ENCODE measurements around the gene RNU6-9.

The RNU6-9 gene

GRCh38 chr19:892894-893689, at the start of gene RNU6-9, which contains the start of gene MED16:
RNU6-9 (plus strand) TSS chr19:893484.
MED16 (minus strand) TSS chr19:893187; CDS start chr19:891131, 2,056 bp downstream.
- Histone ChIP-seq H3K27me3 (ENCODE audit: insufficient read depth, low read length, poor library complexity) (no peaks in the 10 kb centered on the region), H4K20me1 (ENCODE audit: insufficient read depth, low read length) (no peaks in the 10 kb centered on the region; the same call in 1 of the 2 replicates), H3K79me2 (ENCODE audit: insufficient read depth, low read length) (peaks cover 21% of the 10 kb centered on the region), H3K4me2 (ENCODE audit: insufficient read depth, low read length) (peak within 1 kb of the TSS; percentile 90), H3K4me1 (ENCODE audit: insufficient read depth, low read length) (peaks cover 27% of the 10 kb centered on the region), H3K4me3 (ENCODE audit: low read depth in 1 of 2, low read length in 2 of 2) (peak within 1 kb of the TSS; percentile 88 to 96), H3K9me3 (ENCODE audit: insufficient read depth, low read length, severe bottlenecking) (no peaks in the 10 kb centered on the region), H3K9ac (ENCODE audit: low read depth, low read length) (peak within 1 kb of the TSS; percentile 90), H3K27ac (ENCODE audit: low read length) (peak within 1 kb of the TSS; percentile 86), H3K36me3 (ENCODE audit: insufficient read depth, low read length) (peaks cover 30% of the 10 kb centered on the region), H2AFZ (ENCODE audit: low read depth, low read length) (peak within 1 kb of the TSS; percentile 95)
- TF ChIP-seq EZH2 (IDR thresholded peaks at IDR 0.05; ENCODE audit: borderline replicate concordance, low read depth, low read length, severe bottlenecking), result no peak
- TF ChIP-seq, protein P1, sequence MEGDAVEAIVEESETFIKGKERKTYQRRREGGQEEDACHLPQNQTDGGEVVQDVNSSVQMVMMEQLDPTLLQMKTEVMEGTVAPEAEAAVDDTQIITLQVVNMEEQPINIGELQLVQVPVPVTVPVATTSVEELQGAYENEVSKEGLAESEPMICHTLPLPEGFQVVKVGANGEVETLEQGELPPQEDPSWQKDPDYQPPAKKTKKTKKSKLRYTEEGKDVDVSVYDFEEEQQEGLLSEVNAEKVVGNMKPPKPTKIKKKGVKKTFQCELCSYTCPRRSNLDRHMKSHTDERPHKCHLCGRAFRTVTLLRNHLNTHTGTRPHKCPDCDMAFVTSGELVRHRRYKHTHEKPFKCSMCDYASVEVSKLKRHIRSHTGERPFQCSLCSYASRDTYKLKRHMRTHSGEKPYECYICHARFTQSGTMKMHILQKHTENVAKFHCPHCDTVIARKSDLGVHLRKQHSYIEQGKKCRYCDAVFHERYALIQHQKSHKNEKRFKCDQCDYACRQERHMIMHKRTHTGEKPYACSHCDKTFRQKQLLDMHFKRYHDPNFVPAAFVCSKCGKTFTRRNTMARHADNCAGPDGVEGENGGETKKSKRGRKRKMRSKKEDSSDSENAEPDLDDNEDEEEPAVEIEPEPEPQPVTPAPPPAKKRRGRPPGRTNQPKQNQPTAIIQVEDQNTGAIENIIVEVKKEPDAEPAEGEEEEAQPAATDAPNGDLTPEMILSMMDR (IDR thresholded peaks at IDR 0.05; ENCODE audit: borderline replicate concordance, extremely low read depth, low read length, poor library complexity, severe bottlenecking), result no peak
- peak; percentile 92 for DNase-seq
- peak; percentile 94 for ATAC-seq (ENCODE audit: insufficient read depth, low read depth)

DNA sequence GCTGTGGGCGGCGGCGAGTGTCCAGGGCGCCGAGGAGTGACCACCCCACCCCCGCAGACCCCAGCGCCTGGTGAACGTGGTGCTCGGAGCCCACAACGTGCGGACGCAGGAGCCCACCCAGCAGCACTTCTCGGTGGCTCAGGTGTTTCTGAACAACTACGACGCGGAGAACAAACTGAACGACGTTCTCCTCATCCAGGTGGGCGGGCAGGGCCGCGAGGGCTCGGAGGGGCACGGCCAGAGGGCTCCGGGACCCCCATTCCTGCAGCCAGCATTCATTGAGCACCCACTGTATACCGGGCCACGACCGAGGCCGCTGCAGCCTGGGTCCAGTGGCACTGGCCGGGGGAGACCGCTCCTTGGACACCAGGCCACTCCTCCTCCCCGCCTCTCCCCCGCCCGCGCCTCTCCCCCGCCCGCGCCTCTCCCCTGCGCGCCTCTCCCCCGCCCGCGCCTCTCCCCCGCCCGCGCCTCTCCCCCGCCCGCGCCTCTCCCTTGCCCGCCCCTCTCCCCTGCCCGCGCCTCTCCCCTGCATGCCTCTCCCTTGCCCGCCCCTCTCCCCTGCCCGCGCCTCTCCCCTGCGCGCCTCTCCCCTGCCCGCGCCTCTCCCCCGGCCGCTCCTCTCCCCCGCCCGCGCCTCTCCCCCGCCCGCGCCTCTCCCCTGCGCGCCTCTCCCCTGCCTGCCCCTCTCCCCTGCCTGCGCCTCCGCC, 49.3 kb upstream of the RNU6-9 start:
- ATAC-seq (ENCODE audit: insufficient read depth, low read depth), result no peak
- no peak overlapping the region for H2AFZ ChIP-seq (ENCODE audit: low read depth, low read length)
- no peaks in the 10 kb centered on the region for H4K20me1 ChIP-seq (ENCODE audit: insufficient read depth, low read length)
- H3K36me3 ChIP-seq (ENCODE audit: insufficient read depth, low read length), result no peaks in the 10 kb centered on the region
- no peaks in the 10 kb centered on the region for H3K79me2 ChIP-seq (ENCODE audit: insufficient read depth, low read length)
- H3K9ac ChIP-seq (ENCODE audit: low read depth, low read length), result no peak overlapping the region
- no peak overlapping the region for H3K4me3 ChIP-seq (ENCODE audit: low read depth in 1 of 2, low read length in 2 of 2)
- no peaks in the 10 kb centered on the region for H3K9me3 ChIP-seq (ENCODE audit: insufficient read depth, low read length, severe bottlenecking)
- no peaks in the 10 kb centered on the region for H3K27me3 ChIP-seq (ENCODE audit: insufficient read depth, low read length, poor library complexity)
- DNase-seq, result no peak
- no peak overlapping the region for H3K27ac ChIP-seq (ENCODE audit: low read length)
- no peak overlapping the region for H3K4me2 ChIP-seq (ENCODE audit: insufficient read depth, low read length)
- TF ChIP-seq, protein P1 (IDR thresholded peaks at IDR 0.05; ENCODE audit: borderline replicate concordance, extremely low read depth, low read length, poor library complexity, severe bottlenecking), result no peak
- no peaks in the 10 kb centered on the region for H3K4me1 ChIP-seq (ENCODE audit: insufficient read depth, low read length)

- no peaks in the 10 kb centered on the region for H3K9me3 ChIP-seq (ENCODE audit: insufficient read depth, low read length, severe bottlenecking)
- ATAC-seq (ENCODE audit: insufficient read depth, low read depth), result no peak
Measured at GRCh38 chr19:844546-844971, 48.7 kb upstream of the RNU6-9 start.

More at GRCh38 chr19:844546-844971, 48.7 kb upstream of the RNU6-9 start:
- no peak overlapping the region for H3K27ac ChIP-seq (ENCODE audit: low read length)
- no peaks in the 10 kb centered on the region for H3K79me2 ChIP-seq (ENCODE audit: insufficient read depth, low read length)
- H3K4me2 ChIP-seq (ENCODE audit: insufficient read depth, low read length), result no peak overlapping the region
- H2AFZ ChIP-seq (ENCODE audit: low read depth, low read length), result no peak overlapping the region
- DNase-seq, result no peak
- no peaks in the 10 kb centered on the region for H3K36me3 ChIP-seq (ENCODE audit: insufficient read depth, low read length)
- H3K4me1 ChIP-seq (ENCODE audit: insufficient read depth, low read length), result no peaks in the 10 kb centered on the region
- no peaks in the 10 kb centered on the region for H3K27me3 ChIP-seq (ENCODE audit: insufficient read depth, low read length, poor library complexity)
- no peaks in the 10 kb centered on the region for H4K20me1 ChIP-seq (ENCODE audit: insufficient read depth, low read length)
- no peak for TF ChIP-seq EZH2 (IDR thresholded peaks at IDR 0.05; ENCODE audit: borderline replicate concordance, low read depth, low read length, severe bottlenecking)
- H3K4me3 ChIP-seq (ENCODE audit: low read depth in 1 of 2, low read length in 2 of 2), result no peak overlapping the region
- no peak overlapping the region for H3K9ac ChIP-seq (ENCODE audit: low read depth, low read length)

Data from DND-41 (cell line).